Measurements from ENCODE around the gene HNRNPH2.
A peak's percentile ranks its signal among the peaks of the same experiment; 100 is the strongest.

The HNRNPH2 gene, protein sequence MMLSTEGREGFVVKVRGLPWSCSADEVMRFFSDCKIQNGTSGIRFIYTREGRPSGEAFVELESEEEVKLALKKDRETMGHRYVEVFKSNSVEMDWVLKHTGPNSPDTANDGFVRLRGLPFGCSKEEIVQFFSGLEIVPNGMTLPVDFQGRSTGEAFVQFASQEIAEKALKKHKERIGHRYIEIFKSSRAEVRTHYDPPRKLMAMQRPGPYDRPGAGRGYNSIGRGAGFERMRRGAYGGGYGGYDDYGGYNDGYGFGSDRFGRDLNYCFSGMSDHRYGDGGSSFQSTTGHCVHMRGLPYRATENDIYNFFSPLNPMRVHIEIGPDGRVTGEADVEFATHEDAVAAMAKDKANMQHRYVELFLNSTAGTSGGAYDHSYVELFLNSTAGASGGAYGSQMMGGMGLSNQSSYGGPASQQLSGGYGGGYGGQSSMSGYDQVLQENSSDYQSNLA

DNA sequence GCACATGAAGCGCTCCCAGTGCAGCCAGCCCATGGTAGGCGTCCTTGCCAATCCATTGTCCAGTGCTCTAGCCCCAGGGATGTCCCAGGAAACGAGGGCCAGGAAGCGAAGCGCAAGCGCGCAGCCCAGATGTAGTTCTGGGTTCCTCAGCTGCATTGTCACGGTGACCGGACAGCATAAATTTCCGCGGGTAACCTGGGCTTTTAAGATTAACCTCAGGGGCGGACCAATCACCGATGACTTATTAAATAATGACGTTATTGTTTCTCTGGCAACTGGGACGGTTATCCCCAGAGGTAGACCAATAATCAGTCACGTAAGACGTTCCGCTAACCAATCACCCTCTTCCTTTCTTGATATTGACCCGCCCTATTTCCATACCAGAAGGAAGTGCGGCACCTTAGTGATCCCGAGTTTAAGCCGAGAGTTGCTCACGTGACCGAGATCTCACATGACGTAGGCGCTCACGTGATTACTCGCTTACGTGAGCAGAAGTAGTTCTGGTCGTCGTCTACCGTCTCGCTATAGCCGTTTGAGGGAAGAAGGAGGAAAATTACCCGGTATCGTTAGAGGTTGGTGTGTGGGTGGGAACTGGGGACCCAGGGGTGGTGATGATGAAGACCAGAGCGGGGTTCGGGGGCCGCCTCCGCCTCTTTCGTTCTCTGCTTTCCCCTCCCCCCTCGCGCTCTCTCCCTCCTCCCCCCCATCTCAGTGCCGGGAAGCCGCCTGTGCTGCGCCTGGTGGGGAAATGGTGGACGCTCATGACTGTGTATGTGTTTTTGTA is at the start of gene HNRNPH2, which contains the start of gene GLA:
TSS of gene HNRNPH2 (plus strand) at position 475 of the 784 bp plus-strand sequence. CDS start 3,767 bp downstream, outside the sequence.
TSS of gene GLA (minus strand) at position 178 of the 784 bp plus-strand sequence. CDS start at position 156, 22 bp downstream.
- DNase-seq = peak; percentile 97
- Histone ChIP-seq H3K27me3 (replicated peaks) (no peaks in the 10 kb centered on the region), H3K36me3 (replicated peaks) (no peaks in the 10 kb centered on the region), H3K4me3 (ENCODE audit: low read depth, low read length) (peak within 1 kb of the TSS; percentile 82), H3K27ac (peak within 1 kb of the TSS; percentile 99)
- TF ChIP-seq, protein P1, sequence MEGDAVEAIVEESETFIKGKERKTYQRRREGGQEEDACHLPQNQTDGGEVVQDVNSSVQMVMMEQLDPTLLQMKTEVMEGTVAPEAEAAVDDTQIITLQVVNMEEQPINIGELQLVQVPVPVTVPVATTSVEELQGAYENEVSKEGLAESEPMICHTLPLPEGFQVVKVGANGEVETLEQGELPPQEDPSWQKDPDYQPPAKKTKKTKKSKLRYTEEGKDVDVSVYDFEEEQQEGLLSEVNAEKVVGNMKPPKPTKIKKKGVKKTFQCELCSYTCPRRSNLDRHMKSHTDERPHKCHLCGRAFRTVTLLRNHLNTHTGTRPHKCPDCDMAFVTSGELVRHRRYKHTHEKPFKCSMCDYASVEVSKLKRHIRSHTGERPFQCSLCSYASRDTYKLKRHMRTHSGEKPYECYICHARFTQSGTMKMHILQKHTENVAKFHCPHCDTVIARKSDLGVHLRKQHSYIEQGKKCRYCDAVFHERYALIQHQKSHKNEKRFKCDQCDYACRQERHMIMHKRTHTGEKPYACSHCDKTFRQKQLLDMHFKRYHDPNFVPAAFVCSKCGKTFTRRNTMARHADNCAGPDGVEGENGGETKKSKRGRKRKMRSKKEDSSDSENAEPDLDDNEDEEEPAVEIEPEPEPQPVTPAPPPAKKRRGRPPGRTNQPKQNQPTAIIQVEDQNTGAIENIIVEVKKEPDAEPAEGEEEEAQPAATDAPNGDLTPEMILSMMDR (IDR thresholded peaks at IDR 0.05; ENCODE audit: low read depth, low read length, missing control alignments) = peak; percentile 18
- in situ Hi-C loops (cut with HindIII; ENCODE audit: low pct_ligation_motif_present, low sequenced_read_pairs) = no loop called here

DNA sequence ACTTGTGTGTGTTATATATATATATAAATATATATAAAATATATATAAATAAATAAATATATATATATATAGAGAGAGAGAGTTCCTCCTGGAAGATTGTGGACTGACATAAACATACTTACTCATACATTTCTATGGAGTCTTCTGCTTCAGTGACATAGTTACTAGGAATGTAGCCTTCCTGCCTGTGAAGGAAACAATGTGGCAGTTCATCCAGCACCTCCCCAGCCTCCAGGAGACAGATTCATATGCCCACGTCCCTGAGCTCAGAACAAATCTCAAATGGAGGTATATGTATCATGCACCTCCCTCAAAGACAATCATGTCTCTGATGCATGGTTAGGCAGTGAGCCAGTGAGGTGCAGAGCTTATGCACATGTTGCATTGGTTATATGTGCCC is 48.1 kb upstream of the HNRNPH2 start:
- TF ChIP-seq, protein P1 (IDR thresholded peaks at IDR 0.05; ENCODE audit: low read depth, low read length, missing control alignments) = no peak
- DNase-seq = no peak
- Histone ChIP-seq H3K27ac (no peak overlapping the region), H3K27me3 (replicated peaks) (no peaks in the 10 kb centered on the region), H3K36me3 (replicated peaks) (no peaks in the 10 kb centered on the region), H3K4me3 (ENCODE audit: low read depth, low read length) (no peak overlapping the region)
- in situ Hi-C loops (cut with HindIII; ENCODE audit: low pct_ligation_motif_present, low sequenced_read_pairs) = no loop called here

DNA sequence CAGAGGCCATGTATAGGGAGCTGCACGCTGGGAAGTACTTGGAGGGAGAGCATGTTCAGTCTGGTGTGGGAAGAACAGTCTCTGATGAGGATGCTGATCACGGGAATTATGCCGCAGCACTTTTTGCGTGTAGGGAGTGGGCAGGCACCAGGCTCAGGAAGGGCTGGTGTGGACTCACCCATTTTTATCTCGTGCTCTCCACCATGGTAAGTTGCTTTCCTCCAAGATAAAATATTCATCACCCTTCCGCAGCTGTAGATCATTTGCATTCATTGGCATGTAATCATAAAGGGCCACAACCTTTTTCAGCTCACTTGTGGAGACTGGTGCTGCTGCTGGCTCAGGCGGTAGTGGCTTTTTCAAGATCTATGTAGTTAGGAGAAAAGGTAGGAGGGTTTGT is 47.6 kb upstream of the HNRNPH2 start:
- Histone ChIP-seq H3K27me3 (replicated peaks) (no peaks in the 10 kb centered on the region), H3K27ac (no peak overlapping the region), H3K4me3 (ENCODE audit: low read depth, low read length) (no peak overlapping the region), H3K36me3 (replicated peaks) (no peaks in the 10 kb centered on the region)
- in situ Hi-C loops (cut with HindIII; ENCODE audit: low pct_ligation_motif_present, low sequenced_read_pairs) = no loop called here
- no peak for DNase-seq
- TF ChIP-seq, protein P1 (IDR thresholded peaks at IDR 0.05; ENCODE audit: low read depth, low read length, missing control alignments) = no peak

DNA sequence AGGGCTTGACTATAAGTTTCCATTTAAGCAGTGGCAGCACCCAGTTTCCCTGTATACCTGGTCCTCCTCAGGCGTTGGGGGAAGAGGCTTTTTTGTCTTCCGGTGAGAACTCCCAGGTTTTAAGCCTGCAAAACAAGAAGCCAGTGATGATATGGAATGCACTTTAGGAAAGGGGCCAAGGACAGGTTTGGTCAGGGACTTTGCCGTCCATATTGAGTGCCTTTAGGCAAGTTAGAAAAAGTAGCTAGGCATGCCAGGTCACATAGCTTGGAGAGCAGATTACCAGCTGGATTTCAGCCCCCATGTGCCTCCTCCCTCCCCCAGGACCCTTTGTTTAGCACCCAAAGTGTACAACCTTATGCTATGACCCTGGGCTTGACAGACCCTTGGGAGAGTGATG is 45.9 kb upstream of the HNRNPH2 start:
- TF ChIP-seq, protein P1 (IDR thresholded peaks at IDR 0.05; ENCODE audit: low read depth, low read length, missing control alignments) = no peak
- Histone ChIP-seq H3K4me3 (ENCODE audit: low read depth, low read length) (no peak overlapping the region), H3K36me3 (replicated peaks) (no peaks in the 10 kb centered on the region), H3K27me3 (replicated peaks) (no peaks in the 10 kb centered on the region), H3K27ac (no peak overlapping the region)
- in situ Hi-C loops (cut with HindIII; ENCODE audit: low pct_ligation_motif_present, low sequenced_read_pairs) = no loop called here
- DNase-seq = no peak

DNA sequence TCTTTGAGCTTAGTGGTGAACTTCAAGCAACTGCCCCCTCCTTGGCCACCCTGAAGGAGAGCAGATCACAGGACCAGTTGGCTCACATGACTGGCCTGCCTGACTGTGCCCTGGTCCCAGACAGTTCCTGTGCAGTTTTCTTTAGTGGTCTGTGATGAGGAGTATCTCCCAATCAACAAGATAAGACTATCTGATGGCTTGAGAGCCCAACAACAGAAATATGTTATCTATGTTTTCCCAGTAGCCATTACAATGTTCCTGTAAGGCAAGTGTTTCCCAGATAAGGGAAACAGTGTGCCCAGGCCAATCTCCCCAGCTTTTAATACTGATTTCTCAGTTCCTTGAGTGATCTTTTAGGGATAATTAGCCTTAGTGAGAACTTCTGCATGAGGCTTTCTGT is 45.3 kb upstream of the HNRNPH2 start:
- Histone ChIP-seq H3K36me3 (replicated peaks) (no peaks in the 10 kb centered on the region), H3K27ac (no peak overlapping the region), H3K4me3 (ENCODE audit: low read depth, low read length) (no peak overlapping the region), H3K27me3 (replicated peaks) (no peaks in the 10 kb centered on the region)
- TF ChIP-seq, protein P1 (IDR thresholded peaks at IDR 0.05; ENCODE audit: low read depth, low read length, missing control alignments) = no peak
- in situ Hi-C loops (cut with HindIII; ENCODE audit: low pct_ligation_motif_present, low sequenced_read_pairs) = no loop called here
- no peak for DNase-seq

Data from brain microvascular endothelial cell (primary cell).